Neural crest cell (in vitro differentiated cells): ENCODE measurements around the gene PLEKHF1. TPM values are rescaled to one million over a fixed set of nuclear protein-coding genes. Genes with fewer than 3 reads are reported as not detected.

Experiments
- DNase-seq: peaks from one replicate; pipeline ENCODE4 v3.0.0; 2021; ENCODE audit warnings: low read depth, mixed read lengths, low spot score
- H3K27ac Mint-ChIP-seq: one replicate; pipeline ENCODE4 v1.8.0; 2021; ENCODE audit warnings: mild to moderate bottlenecking, mixed read lengths; ENCODE audit not compliant: unreplicated experiment
- H3K27me3 Mint-ChIP-seq: 2 replicates; pipeline ENCODE4 v1.8.0; 2021; ENCODE audit warnings: low read depth, mild to moderate bottlenecking, mixed read lengths
- H3K36me3 Mint-ChIP-seq: 2 replicates; pipeline ENCODE4 v1.8.0; 2021; ENCODE audit warnings: low read depth, mild to moderate bottlenecking, mixed read lengths
- H3K4me1 Mint-ChIP-seq: 2 replicates; pipeline ENCODE4 v1.8.0; 2021; ENCODE audit warnings: mixed read lengths
- H3K4me3 Mint-ChIP-seq: one replicate; pipeline ENCODE4 v1.8.0; 2021; ENCODE audit warnings: mild to moderate bottlenecking, mixed read lengths
- H3K9me3 Mint-ChIP-seq: 2 replicates; pipeline ENCODE4 v1.8.0; 2021; ENCODE audit warnings: mixed read lengths
- total RNA-seq: library from RNA; stranded (reverse); gene quantifications from 2 replicates; pipeline ENCODE4 v1.2.1, GENCODE V29; 2021
- TF ChIP-seq, protein P1 (sequence below): fragments of 200-600 bp; sonication (generic); conservative IDR thresholded peaks from 2 replicates; pipeline ENCODE4 v1.5.0; 2021; ENCODE audit warnings: antibody characterized with exemption, mild to moderate bottlenecking

Gene PLEKHF1
- total RNA-seq, 1 donor from 2014 or later = 1.2 TPM

DNA sequence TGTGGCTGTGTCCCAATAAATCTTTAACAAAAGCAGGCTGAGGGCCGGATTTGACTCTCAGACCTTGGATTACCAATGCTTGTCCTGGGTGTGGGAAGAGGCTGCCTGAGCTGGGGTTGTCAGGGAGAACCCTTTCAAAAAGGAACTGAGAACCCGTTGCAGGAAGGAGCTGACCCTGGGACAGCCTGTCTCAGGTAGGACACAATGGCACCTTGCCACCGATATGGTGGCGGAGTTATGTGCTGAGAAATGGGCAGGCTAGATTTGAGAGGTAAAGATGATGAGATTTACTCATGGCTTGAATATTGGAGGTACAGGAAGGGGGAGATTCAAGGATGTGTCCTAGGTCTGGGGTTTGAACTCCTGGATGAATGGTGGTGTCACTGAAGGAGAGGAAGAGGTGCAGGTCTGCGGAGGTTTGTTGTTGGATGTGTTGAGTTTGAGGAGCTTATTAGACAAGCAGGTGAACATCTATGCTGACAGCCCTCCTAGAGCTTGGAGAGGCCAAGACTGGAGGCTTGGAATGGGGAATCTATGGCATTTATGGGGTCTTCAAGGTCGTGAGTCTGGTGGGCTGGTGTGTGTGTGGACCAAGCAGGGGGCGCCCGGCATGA is 7.2 kb downstream of the PLEKHF1 start:
- Mint-ChIP-seq H3K4me1 (peaks cover 7% of the 10 kb centered on the region), H3K36me3 (no peaks in the 10 kb centered on the region), H3K27me3 (peaks cover 5% of the 10 kb centered on the region), H3K9me3 (no peaks in the 10 kb centered on the region), H3K27ac (no peak overlapping the region), H3K4me3 (no peak overlapping the region)
- no peak for DNase-seq
- TF ChIP-seq, protein P1, sequence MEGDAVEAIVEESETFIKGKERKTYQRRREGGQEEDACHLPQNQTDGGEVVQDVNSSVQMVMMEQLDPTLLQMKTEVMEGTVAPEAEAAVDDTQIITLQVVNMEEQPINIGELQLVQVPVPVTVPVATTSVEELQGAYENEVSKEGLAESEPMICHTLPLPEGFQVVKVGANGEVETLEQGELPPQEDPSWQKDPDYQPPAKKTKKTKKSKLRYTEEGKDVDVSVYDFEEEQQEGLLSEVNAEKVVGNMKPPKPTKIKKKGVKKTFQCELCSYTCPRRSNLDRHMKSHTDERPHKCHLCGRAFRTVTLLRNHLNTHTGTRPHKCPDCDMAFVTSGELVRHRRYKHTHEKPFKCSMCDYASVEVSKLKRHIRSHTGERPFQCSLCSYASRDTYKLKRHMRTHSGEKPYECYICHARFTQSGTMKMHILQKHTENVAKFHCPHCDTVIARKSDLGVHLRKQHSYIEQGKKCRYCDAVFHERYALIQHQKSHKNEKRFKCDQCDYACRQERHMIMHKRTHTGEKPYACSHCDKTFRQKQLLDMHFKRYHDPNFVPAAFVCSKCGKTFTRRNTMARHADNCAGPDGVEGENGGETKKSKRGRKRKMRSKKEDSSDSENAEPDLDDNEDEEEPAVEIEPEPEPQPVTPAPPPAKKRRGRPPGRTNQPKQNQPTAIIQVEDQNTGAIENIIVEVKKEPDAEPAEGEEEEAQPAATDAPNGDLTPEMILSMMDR = no peak

DNA sequence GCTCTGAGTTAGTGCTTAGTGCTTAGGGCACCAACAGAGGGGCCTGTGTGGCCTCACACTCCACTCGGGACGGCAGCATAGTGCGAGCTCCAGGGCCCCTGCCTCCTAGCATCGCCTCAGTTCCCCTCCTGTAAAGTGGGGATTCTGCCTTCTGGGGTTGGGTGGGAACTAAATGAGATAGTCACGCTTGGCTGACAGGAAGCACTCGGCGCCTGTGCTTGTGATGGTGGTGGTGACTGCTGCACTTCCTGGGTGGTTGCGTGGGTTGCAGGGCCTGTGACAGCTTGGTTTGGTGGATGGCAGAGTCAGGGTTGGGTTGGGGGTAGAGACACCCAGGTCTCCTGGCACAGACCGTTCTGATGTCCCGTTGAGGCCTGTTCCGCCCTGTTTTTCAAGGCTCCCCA is 7.7 kb downstream of the PLEKHF1 start:
- no peaks in the 10 kb centered on the region for H3K27me3 Mint-ChIP-seq
- DNase-seq = no peak
- peaks cover 7% of the 10 kb centered on the region for H3K4me1 Mint-ChIP-seq
- no peaks in the 10 kb centered on the region for H3K9me3 Mint-ChIP-seq
- H3K36me3 Mint-ChIP-seq = no peaks in the 10 kb centered on the region
- no peak overlapping the region for H3K27ac Mint-ChIP-seq
- TF ChIP-seq, protein P1 = no peak
- H3K4me3 Mint-ChIP-seq = no peak overlapping the region

GRCh38 chr19:29673451-29674371 is 8.4 kb downstream of the PLEKHF1 start:
- no peak overlapping the region for H3K4me3 Mint-ChIP-seq
- H3K27ac Mint-ChIP-seq = no peak overlapping the region
- peaks cover 7% of the 10 kb centered on the region for H3K4me1 Mint-ChIP-seq
- H3K27me3 Mint-ChIP-seq = no peaks in the 10 kb centered on the region
- H3K9me3 Mint-ChIP-seq = no peaks in the 10 kb centered on the region
- H3K36me3 Mint-ChIP-seq = no peaks in the 10 kb centered on the region
- DNase-seq = no peak
- TF ChIP-seq, protein P1 = no peak

DNA sequence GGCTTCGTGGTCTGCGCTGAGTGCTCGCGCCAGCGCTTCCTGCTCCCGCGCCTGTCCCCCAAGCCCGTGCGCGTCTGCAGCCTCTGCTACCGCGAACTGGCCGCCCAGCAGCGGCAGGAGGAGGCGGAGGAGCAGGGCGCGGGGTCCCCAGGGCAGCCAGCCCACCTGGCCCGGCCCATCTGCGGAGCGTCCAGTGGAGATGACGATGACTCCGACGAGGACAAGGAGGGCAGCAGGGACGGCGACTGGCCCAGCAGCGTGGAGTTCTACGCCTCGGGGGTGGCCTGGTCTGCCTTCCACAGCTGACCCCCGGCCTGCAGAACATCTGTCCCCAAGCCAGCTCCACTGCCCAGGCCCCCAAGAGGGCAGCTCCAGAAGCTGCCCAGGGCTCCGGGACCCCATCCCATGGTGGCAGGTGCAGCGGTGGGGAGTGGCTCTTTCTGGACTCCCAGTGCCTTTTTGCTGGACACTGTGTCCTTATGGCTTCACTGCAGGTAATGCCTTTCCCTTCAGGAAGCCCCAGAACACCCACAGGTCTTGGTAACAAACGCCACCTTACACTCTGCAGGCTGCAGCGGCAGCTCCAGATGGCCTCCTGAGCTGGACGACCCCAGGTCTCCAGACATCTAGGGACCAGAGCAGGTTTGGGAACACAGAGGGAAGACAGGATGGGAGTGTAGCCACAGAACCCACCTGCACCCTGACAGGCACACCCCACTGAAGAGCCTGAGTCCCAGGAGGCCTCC is 9.3 kb downstream of the PLEKHF1 start:
- Mint-ChIP-seq H3K27me3 (no peaks in the 10 kb centered on the region), H3K9me3 (no peaks in the 10 kb centered on the region), H3K27ac (no peak overlapping the region), H3K4me3 (no peak overlapping the region), H3K36me3 (no peaks in the 10 kb centered on the region), H3K4me1 (peaks cover 7% of the 10 kb centered on the region)
- DNase-seq = no peak
- TF ChIP-seq, protein P1 = no peak

DNA sequence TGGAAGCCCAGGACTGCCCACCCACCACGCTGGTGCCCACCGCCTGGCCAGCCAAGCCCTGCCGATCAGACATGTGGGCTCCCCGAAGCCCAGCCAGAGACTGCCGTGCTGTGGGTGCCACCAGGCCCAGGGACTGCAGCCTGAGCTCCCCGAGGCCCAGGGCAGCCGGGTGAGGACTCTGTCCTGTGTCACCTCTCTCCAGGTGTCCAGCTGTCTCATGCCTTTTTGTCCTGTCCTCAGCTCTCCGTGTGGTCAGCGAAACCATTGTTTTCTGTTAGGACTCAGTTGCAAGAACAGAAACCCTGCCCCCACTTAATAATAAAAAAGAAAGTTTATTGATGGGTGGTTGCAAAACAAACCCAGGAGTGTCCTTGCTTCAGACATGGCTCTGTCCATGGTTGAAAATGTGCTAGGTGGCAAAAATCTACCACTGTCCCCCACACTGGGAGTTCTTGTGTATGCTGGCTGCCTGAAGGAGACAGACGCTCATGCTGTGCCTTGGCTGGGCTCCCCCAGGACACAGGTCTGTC is 9.9 kb downstream of the PLEKHF1 start:
- H3K27ac Mint-ChIP-seq = no peak overlapping the region
- H3K9me3 Mint-ChIP-seq = no peaks in the 10 kb centered on the region
- no peak overlapping the region for H3K4me3 Mint-ChIP-seq
- no peak for DNase-seq
- H3K27me3 Mint-ChIP-seq = no peaks in the 10 kb centered on the region
- H3K4me1 Mint-ChIP-seq = peaks cover 7% of the 10 kb centered on the region
- H3K36me3 Mint-ChIP-seq = no peaks in the 10 kb centered on the region
- TF ChIP-seq, protein P1 = no peak
